Neural cell (in vitro differentiated cells): ENCODE data around the gene PHACTR1. TPM values are rescaled to one million over a fixed set of nuclear protein-coding genes. Genes with fewer than 3 reads are reported as not detected.

Experiments
- H2AFZ ChIP-seq: fragments of 200-600, 300-800 bp; sonication (generic), shearing (Covaris generic); 2 replicates; pipeline ENCODE4 v1.6.0; 2014; ENCODE audit warnings: low read depth, mild to moderate bottlenecking, antibody characterized with exemption, low read length, moderate library complexity
- H3F3A ChIP-seq: fragments of 200-600 bp; shearing (Covaris generic); 2 replicates; pipeline ENCODE4 v1.6.1; 2016; ENCODE audit warnings: mild to moderate bottlenecking, moderate library complexity, mixed read lengths, antibody characterized with exemption, low read length; ENCODE audit not compliant: insufficient read depth, poor library complexity, severe bottlenecking
- H3K27ac ChIP-seq: fragments of 200-600, 300-800 bp; sonication (generic), shearing (Covaris generic); 2 replicates; pipeline ENCODE4 v1.5.1; 2014; ENCODE audit warnings: mild to moderate bottlenecking, low read length, moderate library complexity
- H3K27me3 ChIP-seq: fragments of 300-800, 200-600 bp; sonication (generic), shearing (Covaris generic); 2 replicates; pipeline ENCODE4 v1.6.0; 2014; ENCODE audit warnings: mild to moderate bottlenecking, low read depth, low read length, moderate library complexity; ENCODE audit not compliant: insufficient read depth
- H3K36me3 ChIP-seq: fragments of 300-800, 200-600 bp; sonication (generic), shearing (Covaris generic); 2 replicates; pipeline ENCODE4 v1.5.1; 2014; ENCODE audit warnings: mild to moderate bottlenecking, antibody characterized with exemption, low read length, moderate library complexity; ENCODE audit not compliant: insufficient read depth
- H3K4me2 ChIP-seq: fragments of 300-800, 200-600 bp; sonication (generic), shearing (Covaris generic); 2 replicates; pipeline ENCODE4 v1.6.0; 2014; ENCODE audit warnings: mild to moderate bottlenecking, low read length
- H3K4me3 ChIP-seq: fragments of 300-800, 200-600 bp; sonication (generic), shearing (Covaris generic); 2 replicates; pipeline ENCODE4 v1.5.1; 2014; ENCODE audit warnings: mild to moderate bottlenecking, low read length, moderate library complexity
- H3K79me2 ChIP-seq: fragments of 200-600 bp; shearing (Covaris generic); replicated peaks from 2 replicates; pipeline ENCODE4 v1.6.0; 2014; ENCODE audit warnings: mild to moderate bottlenecking, low read length, moderate library complexity; ENCODE audit not compliant: insufficient read depth
- H3K9ac ChIP-seq: fragments of 300-800, 200-600 bp; sonication (generic), shearing (Covaris generic); 2 replicates; pipeline ENCODE4 v1.6.1; 2016; ENCODE audit warnings: mild to moderate bottlenecking, low read length, mixed read lengths
- H3K9me2 ChIP-seq: fragments of 200-600 bp; shearing (Covaris generic); 2 replicates; pipeline ENCODE4 v1.6.1; 2016; ENCODE audit warnings: mild to moderate bottlenecking, low read length, mixed read lengths; ENCODE audit not compliant: insufficient read depth
- H3K9me3 ChIP-seq: fragments of 200-600, 300-800 bp; sonication (generic), shearing (Covaris generic); 2 replicates; pipeline ENCODE4 v1.6.1; 2016; ENCODE audit warnings: mild to moderate bottlenecking, mixed run types, low read length, moderate library complexity, mixed read lengths
- H4K20me1 ChIP-seq: fragments of 200-600 bp; shearing (Covaris generic); 2 replicates; pipeline ENCODE4 v1.6.1; 2016; ENCODE audit warnings: mild to moderate bottlenecking, mixed run types; ENCODE audit not compliant: insufficient read depth
- EP300 ChIP-seq: fragments of 450-650 bp; conservative IDR thresholded peaks from 2 replicates; pipeline ENCODE4 v1.6.1; 2014; ENCODE audit warnings: antibody characterized with exemption, mild to moderate bottlenecking, moderate library complexity; ENCODE audit not compliant: poor library complexity, severe bottlenecking
- EZH2 ChIP-seq: fragments of 200-600, 300-800 bp; shearing (Covaris generic), sonication (generic); IDR thresholded peaks from 2 replicates; pipeline ENCODE4 v1.6.1; 2014; ENCODE audit warnings: antibody characterized with exemption, low read length, borderline replicate concordance, mild to moderate bottlenecking; ENCODE audit not compliant: insufficient read depth, poor library complexity, severe bottlenecking
- MXI1 ChIP-seq: fragments of 450-650 bp; conservative IDR thresholded peaks from 2 replicates; pipeline ENCODE4 v1.6.1; 2014; ENCODE audit warnings: antibody characterized with exemption, mild to moderate bottlenecking; ENCODE audit not compliant: poor library complexity, severe bottlenecking
- POLR2AphosphoS5 ChIP-seq: IDR thresholded peaks from 2 replicates; pipeline ENCODE4 v1.6.1; 2012
- RAD21 ChIP-seq: fragments of 450-650 bp; conservative IDR thresholded peaks from 2 replicates; pipeline ENCODE4 v1.6.1; 2014; ENCODE audit warnings: antibody characterized with exemption, mild to moderate bottlenecking, moderate library complexity
- SMC3 ChIP-seq: fragments of 450-650 bp; conservative IDR thresholded peaks from 2 replicates; pipeline ENCODE4 v1.6.1; 2014; ENCODE audit warnings: antibody characterized with exemption, mild to moderate bottlenecking, moderate library complexity; ENCODE audit not compliant: poor library complexity
- TAF1 ChIP-seq: IDR thresholded peaks from 2 replicates; pipeline ENCODE4 v1.6.1; 2012; ENCODE audit warnings: low read depth
- polyA plus RNA-seq: library from polyadenylated mRNA; depleted of rRNA; stranded (reverse); fragments of >200 nt; gene quantifications from 2 replicates; pipeline ENCODE4 v1.2.3, GENCODE V29; 2014
- TF ChIP-seq, protein P1 (sequence below): fragments of 450-650 bp; IDR thresholded peaks from 2 replicates; pipeline ENCODE4 v1.5.1; 2014; ENCODE audit warnings: antibody characterized with exemption, mild to moderate bottlenecking, moderate library complexity; ENCODE audit not compliant: poor library complexity, severe bottlenecking
- TF ChIP-seq, protein P2 (sequence below): IDR thresholded peaks from 2 replicates; pipeline ENCODE4 v1.6.1; 2012; ENCODE audit warnings: borderline replicate concordance

The PHACTR1 gene
- polyA plus RNA-seq, 1 donor from 2014 or later: 7.8 TPM

- Histone ChIP-seq H3K9me2 (no peaks in the 10 kb centered on the region), H4K20me1 (no peaks in the 10 kb centered on the region), H3K4me3 (no peak overlapping the region), H3K27ac (no peak overlapping the region), H3K27me3 (no peaks in the 10 kb centered on the region), H3F3A (no peaks in the 10 kb centered on the region), H3K79me2 (no peaks in the 10 kb centered on the region), H3K36me3 (no peaks in the 10 kb centered on the region), H2AFZ (no peak overlapping the region), H3K4me2 (no peak overlapping the region), H3K9me3 (no peaks in the 10 kb centered on the region), H3K9ac (no peak overlapping the region)
- TF ChIP-seq, protein P1, sequence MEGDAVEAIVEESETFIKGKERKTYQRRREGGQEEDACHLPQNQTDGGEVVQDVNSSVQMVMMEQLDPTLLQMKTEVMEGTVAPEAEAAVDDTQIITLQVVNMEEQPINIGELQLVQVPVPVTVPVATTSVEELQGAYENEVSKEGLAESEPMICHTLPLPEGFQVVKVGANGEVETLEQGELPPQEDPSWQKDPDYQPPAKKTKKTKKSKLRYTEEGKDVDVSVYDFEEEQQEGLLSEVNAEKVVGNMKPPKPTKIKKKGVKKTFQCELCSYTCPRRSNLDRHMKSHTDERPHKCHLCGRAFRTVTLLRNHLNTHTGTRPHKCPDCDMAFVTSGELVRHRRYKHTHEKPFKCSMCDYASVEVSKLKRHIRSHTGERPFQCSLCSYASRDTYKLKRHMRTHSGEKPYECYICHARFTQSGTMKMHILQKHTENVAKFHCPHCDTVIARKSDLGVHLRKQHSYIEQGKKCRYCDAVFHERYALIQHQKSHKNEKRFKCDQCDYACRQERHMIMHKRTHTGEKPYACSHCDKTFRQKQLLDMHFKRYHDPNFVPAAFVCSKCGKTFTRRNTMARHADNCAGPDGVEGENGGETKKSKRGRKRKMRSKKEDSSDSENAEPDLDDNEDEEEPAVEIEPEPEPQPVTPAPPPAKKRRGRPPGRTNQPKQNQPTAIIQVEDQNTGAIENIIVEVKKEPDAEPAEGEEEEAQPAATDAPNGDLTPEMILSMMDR: no peak
- TF ChIP-seq SMC3 (no peak), RAD21 (no peak), TAF1 (no peak), EZH2 (no peak), POLR2AphosphoS5 (no peak), EP300 (no peak), MXI1 (no peak)
- TF ChIP-seq, protein P2, sequence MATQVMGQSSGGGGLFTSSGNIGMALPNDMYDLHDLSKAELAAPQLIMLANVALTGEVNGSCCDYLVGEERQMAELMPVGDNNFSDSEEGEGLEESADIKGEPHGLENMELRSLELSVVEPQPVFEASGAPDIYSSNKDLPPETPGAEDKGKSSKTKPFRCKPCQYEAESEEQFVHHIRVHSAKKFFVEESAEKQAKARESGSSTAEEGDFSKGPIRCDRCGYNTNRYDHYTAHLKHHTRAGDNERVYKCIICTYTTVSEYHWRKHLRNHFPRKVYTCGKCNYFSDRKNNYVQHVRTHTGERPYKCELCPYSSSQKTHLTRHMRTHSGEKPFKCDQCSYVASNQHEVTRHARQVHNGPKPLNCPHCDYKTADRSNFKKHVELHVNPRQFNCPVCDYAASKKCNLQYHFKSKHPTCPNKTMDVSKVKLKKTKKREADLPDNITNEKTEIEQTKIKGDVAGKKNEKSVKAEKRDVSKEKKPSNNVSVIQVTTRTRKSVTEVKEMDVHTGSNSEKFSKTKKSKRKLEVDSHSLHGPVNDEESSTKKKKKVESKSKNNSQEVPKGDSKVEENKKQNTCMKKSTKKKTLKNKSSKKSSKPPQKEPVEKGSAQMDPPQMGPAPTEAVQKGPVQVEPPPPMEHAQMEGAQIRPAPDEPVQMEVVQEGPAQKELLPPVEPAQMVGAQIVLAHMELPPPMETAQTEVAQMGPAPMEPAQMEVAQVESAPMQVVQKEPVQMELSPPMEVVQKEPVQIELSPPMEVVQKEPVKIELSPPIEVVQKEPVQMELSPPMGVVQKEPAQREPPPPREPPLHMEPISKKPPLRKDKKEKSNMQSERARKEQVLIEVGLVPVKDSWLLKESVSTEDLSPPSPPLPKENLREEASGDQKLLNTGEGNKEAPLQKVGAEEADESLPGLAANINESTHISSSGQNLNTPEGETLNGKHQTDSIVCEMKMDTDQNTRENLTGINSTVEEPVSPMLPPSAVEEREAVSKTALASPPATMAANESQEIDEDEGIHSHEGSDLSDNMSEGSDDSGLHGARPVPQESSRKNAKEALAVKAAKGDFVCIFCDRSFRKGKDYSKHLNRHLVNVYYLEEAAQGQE: no peak
These were observed 481.6 kb downstream of the PHACTR1 start for GRCh38 chr6:13198168-13198567.

DNA sequence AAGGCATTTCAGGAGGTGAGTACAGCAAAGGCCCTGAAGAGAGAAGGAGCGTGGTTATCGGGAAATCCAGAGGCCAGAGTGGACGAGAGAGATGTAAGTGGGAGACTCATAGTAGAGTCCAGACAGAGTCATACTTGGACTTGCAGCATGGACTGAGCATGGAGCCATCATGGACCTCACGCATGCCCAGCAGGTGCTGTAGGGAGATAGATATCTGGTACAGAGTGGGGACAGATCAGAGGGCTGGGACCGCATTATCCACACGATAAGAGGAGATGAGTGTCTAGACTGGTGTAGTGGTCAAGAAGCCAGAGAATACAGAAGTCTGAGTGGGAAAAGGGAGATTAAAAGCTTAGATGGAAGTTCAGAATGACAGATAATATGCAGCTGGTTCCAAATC is 484.8 kb downstream of the PHACTR1 start:
- no peak for TF ChIP-seq RAD21
- H3F3A ChIP-seq: no peaks in the 10 kb centered on the region
- H2AFZ ChIP-seq: no peak overlapping the region
- no peak overlapping the region for H3K9ac ChIP-seq
- H3K27ac ChIP-seq: no peak overlapping the region
- no peak overlapping the region for H3K4me3 ChIP-seq
- no peaks in the 10 kb centered on the region for H3K9me2 ChIP-seq
- no peaks in the 10 kb centered on the region for H4K20me1 ChIP-seq
- H3K9me3 ChIP-seq: no peaks in the 10 kb centered on the region
- no peaks in the 10 kb centered on the region for H3K27me3 ChIP-seq
- no peaks in the 10 kb centered on the region for H3K79me2 ChIP-seq
- H3K36me3 ChIP-seq: no peaks in the 10 kb centered on the region
- H3K4me2 ChIP-seq: no peak overlapping the region

DNA sequence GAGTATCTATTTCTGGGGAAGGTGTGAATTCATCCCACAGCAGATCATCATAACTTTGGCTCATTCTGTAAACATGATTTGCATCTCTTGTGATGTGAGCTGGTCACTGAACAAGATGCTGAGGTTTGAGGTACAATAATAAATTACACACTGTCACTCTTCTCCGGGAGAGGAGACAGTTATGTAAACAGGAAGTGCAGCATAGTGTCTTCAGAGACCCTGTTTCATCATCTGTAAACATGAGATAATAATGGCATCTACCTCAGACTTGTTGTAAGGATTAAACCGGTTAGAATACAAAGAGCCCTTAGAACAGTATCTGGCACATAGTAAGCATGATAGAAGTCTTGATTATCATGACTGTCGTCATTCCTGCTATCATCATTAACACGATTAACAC is 486.6 kb downstream of the PHACTR1 start:
- Histone ChIP-seq H4K20me1 (no peaks in the 10 kb centered on the region), H3K4me2 (no peak overlapping the region), H3K79me2 (no peaks in the 10 kb centered on the region), H2AFZ (no peak overlapping the region), H3K36me3 (no peaks in the 10 kb centered on the region), H3K9ac (no peak overlapping the region), H3K27me3 (no peaks in the 10 kb centered on the region), H3K4me3 (no peak overlapping the region), H3F3A (no peaks in the 10 kb centered on the region), H3K9me2 (no peaks in the 10 kb centered on the region), H3K27ac (no peak overlapping the region), H3K9me3 (no peaks in the 10 kb centered on the region)
- no peak for TF ChIP-seq TAF1
- no peak for TF ChIP-seq RAD21
- TF ChIP-seq MXI1: no peak
- TF ChIP-seq POLR2AphosphoS5: no peak
- no peak for TF ChIP-seq EZH2
- TF ChIP-seq, protein P2: no peak
